Endothelial cell of umbilical vein (primary cell): ENCODE results near the gene CTNNA2.

Source experiments
- EZH2 ChIP-seq: IDR thresholded peaks from 2 replicates; pipeline ENCODE4 v1.6.1; 2012; ENCODE audit warnings: borderline replicate concordance, low read depth, mild to moderate bottlenecking, moderate library complexity, low read length, inconsistent platforms; ENCODE audit not compliant: severe bottlenecking
- FOS ChIP-seq: IDR thresholded peaks from 2 replicates; pipeline ENCODE4 v1.6.1; 2011; ENCODE audit warnings: mild to moderate bottlenecking, low read length, moderate library complexity, borderline replicate concordance; ENCODE audit not compliant: insufficient read depth
- GATA2 ChIP-seq: IDR thresholded peaks from 2 replicates; pipeline ENCODE4 v1.7.0; 2011; ENCODE audit warnings: low read depth, mild to moderate bottlenecking, moderate library complexity, mixed read lengths, low read length; ENCODE audit not compliant: insufficient read length, insufficient read depth
- JUN ChIP-seq: IDR thresholded peaks from 2 replicates; pipeline ENCODE4 v1.6.1; 2011; ENCODE audit warnings: borderline replicate concordance, low read depth; ENCODE audit not compliant: insufficient read length, insufficient read depth
- MYC ChIP-seq: IDR thresholded peaks from one replicate; pipeline ENCODE4 v1.6.1; 2011; ENCODE audit warnings: mild to moderate bottlenecking, low read depth, low read length
- POLR2A ChIP-seq: IDR thresholded peaks from 2 replicates; pipeline ENCODE4 v1.6.1; 2012; ENCODE audit warnings: low read depth, mild to moderate bottlenecking, control low read depth, low read length
- POLR2AphosphoS5 ChIP-seq: IDR thresholded peaks from 2 replicates; pipeline ENCODE4 v1.6.1; 2012; ENCODE audit warnings: low read depth, mild to moderate bottlenecking, control low read depth, low read length, moderate library complexity; ENCODE audit not compliant: insufficient read depth
- TF ChIP-seq, protein P1 (sequence below), 2 donors: IDR thresholded peaks; 1 replicate in 1 of 2; 2 replicates in 1 of 2; pipeline ENCODE4 v1.5.1; 2011; ENCODE audit warnings: low read length in 2 of 2, mild to moderate bottlenecking in 2 of 2, moderate library complexity in 2 of 2, control low read depth in 1 of 2, inconsistent platforms in 1 of 2, low read depth in 1 of 2; ENCODE audit not compliant: insufficient read depth in 1 of 2; ENCODE audit errors: extremely low read depth in 1 of 2
- TF ChIP-seq, protein P2 (sequence below): IDR thresholded peaks from 2 replicates; pipeline ENCODE4 v1.6.1; 2011; ENCODE audit not compliant: insufficient read depth, insufficient read length

DNA sequence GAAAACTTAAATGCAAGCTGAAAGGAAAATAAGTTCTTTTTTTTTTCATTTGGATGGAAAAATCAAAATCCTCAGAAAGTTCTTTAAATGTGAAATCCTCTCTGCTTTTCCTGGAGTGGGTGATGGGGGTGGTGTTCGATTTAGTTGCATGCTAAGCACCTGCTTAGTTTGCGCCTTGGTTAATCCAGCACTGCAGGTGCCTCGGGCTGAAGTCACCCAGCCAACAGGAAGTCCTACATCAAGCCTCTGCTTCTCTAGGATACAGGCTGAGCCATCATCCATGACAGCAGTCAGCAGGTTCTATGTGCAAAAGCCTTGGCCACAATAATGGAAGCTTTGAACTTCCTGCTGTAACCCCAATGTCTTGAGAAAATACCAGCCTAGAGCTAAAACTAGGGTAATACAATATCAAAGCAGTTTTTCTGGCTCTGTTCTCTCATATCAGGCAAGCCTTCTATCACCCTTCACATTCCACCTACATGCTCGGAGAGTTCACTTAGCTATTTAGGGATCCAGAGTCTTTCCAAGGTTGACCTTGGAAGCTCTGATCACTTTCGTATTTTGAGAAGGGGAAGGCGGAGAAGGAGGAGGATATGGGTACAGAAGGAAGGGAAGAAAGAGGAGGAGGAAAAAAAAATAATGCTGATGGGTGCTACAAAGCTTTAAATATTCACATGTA, 907.8 kb downstream of the CTNNA2 start:
- TF ChIP-seq, protein P1, sequence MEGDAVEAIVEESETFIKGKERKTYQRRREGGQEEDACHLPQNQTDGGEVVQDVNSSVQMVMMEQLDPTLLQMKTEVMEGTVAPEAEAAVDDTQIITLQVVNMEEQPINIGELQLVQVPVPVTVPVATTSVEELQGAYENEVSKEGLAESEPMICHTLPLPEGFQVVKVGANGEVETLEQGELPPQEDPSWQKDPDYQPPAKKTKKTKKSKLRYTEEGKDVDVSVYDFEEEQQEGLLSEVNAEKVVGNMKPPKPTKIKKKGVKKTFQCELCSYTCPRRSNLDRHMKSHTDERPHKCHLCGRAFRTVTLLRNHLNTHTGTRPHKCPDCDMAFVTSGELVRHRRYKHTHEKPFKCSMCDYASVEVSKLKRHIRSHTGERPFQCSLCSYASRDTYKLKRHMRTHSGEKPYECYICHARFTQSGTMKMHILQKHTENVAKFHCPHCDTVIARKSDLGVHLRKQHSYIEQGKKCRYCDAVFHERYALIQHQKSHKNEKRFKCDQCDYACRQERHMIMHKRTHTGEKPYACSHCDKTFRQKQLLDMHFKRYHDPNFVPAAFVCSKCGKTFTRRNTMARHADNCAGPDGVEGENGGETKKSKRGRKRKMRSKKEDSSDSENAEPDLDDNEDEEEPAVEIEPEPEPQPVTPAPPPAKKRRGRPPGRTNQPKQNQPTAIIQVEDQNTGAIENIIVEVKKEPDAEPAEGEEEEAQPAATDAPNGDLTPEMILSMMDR (IDR thresholded peaks at IDR 0.05; ENCODE audit: extremely low read depth in 1 of 2, insufficient read depth in 1 of 2, low read depth in 1 of 2, low read length in 2 of 2), result no peak
- TF ChIP-seq, protein P2, sequence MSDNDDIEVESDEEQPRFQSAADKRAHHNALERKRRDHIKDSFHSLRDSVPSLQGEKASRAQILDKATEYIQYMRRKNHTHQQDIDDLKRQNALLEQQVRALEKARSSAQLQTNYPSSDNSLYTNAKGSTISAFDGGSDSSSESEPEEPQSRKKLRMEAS, result no peak
- TF ChIP-seq POLR2AphosphoS5 (no peak), POLR2A (no peak), JUN (no peak), EZH2 (no peak), MYC (no peak), FOS (no peak), GATA2 (no peak)
